Measurements from ENCODE around the gene SLC30A1.
"Not testable (repeated sequence)": the region's sequence is repeated elsewhere in the genome, so short reads cannot be mapped to it uniquely, and the experiment has no call there.

The SLC30A1 gene

GRCh38 chr1:211548321-211549091 lies 30.5 kb downstream of the SLC30A1 start:
- no peak overlapping the region for H3K27ac Mint-ChIP-seq

GRCh38 chr1:211547710-211548109 lies 31.3 kb downstream of the SLC30A1 start:
- no peaks in the 10 kb centered on the region for H3K9me3 Mint-ChIP-seq

More at GRCh38 chr1:211548321-211549091, 30.5 kb downstream of the SLC30A1 start:
- no peaks in the 10 kb centered on the region for H3K4me1 Mint-ChIP-seq
- H3K4me3 Mint-ChIP-seq, result no peak overlapping the region
- H3K27me3 Mint-ChIP-seq, result peaks cover 16% of the 10 kb centered on the region
- H3K36me3 Mint-ChIP-seq, result no peaks in the 10 kb centered on the region
- H3K9me3 Mint-ChIP-seq, result no peaks in the 10 kb centered on the region
- ATAC-seq, result no peak

GRCh38 chr1:211546543-211546942 lies 32.4 kb downstream of the SLC30A1 start:
- H3K27ac Mint-ChIP-seq, result no peak overlapping the region
- H3K9me3 Mint-ChIP-seq, result peaks cover 3% of the 10 kb centered on the region
- H3K4me3 Mint-ChIP-seq, result no peak overlapping the region
- H3K4me1 Mint-ChIP-seq, result no peaks in the 10 kb centered on the region
- H3K27me3 Mint-ChIP-seq, result peaks cover 21% of the 10 kb centered on the region
- no peak for ATAC-seq
- peaks cover 2% of the 10 kb centered on the region for H3K36me3 Mint-ChIP-seq

More at GRCh38 chr1:211547710-211548109, 31.3 kb downstream of the SLC30A1 start:
- no peak for ATAC-seq
- no peaks in the 10 kb centered on the region for H3K4me1 Mint-ChIP-seq
- no peaks in the 10 kb centered on the region for H3K36me3 Mint-ChIP-seq
- no peak overlapping the region for H3K27ac Mint-ChIP-seq
- peaks cover 11% of the 10 kb centered on the region for H3K27me3 Mint-ChIP-seq
- H3K4me3 Mint-ChIP-seq, result no peak overlapping the region

DNA sequence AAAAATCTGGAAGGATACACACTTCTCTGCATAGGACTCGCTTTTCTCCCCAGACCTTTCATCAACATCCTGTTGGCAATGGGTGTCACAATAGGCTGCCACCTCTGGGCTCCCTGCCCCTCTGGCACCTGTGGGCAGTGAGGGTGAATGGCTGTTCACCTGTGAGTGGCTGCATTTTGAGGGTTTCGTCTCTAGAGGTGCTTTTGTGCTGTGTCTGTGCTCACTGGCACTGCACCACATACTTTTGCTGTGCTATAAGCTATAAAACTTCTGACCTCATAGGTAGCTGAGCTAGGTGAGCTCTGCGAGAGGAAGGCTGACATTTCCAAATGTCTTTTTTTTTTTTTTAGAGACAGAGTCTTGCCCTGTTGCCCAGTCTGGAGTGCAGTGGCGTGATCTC lies 35.9 kb downstream of the SLC30A1 start:
- H3K4me1 Mint-ChIP-seq, result no peaks in the 10 kb centered on the region
- H3K27ac Mint-ChIP-seq, result no peak overlapping the region
- H3K36me3 Mint-ChIP-seq, result peaks cover 6% of the 10 kb centered on the region
- H3K4me3 Mint-ChIP-seq, result no peak overlapping the region
- peaks cover 15% of the 10 kb centered on the region for H3K9me3 Mint-ChIP-seq
- ATAC-seq, result no peak
- H3K27me3 Mint-ChIP-seq, result peaks cover 28% of the 10 kb centered on the region

- peaks cover 15% of the 10 kb centered on the region for H3K9me3 Mint-ChIP-seq
- H3K4me3 Mint-ChIP-seq, result no peak overlapping the region
- H3K27me3 Mint-ChIP-seq, result peaks cover 28% of the 10 kb centered on the region
- ATAC-seq, result no peak
- H3K27ac Mint-ChIP-seq, result no peak overlapping the region
- peaks cover 6% of the 10 kb centered on the region for H3K36me3 Mint-ChIP-seq
- H3K4me1 Mint-ChIP-seq, result no peaks in the 10 kb centered on the region
Measured at GRCh38 chr1:211541720-211542477, 37.1 kb downstream of the SLC30A1 start.

DNA sequence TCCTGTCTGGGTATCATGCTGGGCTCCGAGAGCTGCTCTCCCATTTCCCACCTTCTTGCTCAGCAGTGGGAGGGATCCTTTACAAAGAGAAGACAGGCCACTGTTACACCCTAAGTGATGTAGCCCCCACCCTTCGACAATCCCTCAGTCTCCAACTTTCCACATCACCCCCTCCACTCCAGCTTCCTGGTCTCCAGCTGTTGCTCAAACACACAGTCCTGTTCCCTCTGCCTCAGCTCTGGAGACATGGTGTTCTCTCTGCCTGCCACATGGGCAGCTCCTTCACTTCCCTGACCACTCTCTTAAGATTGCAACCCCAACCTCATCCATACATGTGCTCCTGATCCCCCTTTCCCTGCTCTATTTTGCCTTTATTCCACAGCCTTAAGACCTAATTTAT lies 37.7 kb downstream of the SLC30A1 start:
- Mint-ChIP-seq H3K27me3 (peaks cover 28% of the 10 kb centered on the region), H3K4me3 (no peak overlapping the region), H3K27ac (no peak overlapping the region), H3K4me1 (no peaks in the 10 kb centered on the region), H3K9me3 (peaks cover 15% of the 10 kb centered on the region), H3K36me3 (peaks cover 6% of the 10 kb centered on the region)
- ATAC-seq, result no peak

DNA sequence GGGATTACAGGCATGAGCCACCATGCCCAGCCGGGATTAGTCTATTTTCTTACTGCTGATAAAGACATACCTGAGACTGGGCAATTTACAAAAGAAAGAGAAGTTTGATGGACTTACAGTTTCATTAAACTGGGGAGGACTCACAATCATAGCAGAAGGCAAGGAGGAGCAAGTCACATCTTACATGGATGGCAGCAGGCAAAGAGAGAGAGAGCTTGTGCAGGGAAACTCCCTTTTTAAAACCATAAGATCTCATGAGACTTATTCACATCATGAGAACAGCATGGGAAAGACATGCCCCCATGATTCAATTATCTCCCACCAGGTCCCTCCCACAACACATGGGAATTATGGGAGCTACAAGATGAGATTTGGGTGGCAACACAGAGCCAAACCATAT lies 38.1 kb downstream of the SLC30A1 start:
- H3K9me3 Mint-ChIP-seq, result peaks cover 15% of the 10 kb centered on the region
- not testable (repeated sequence) for H3K27ac Mint-ChIP-seq, H3K4me1 Mint-ChIP-seq, H3K4me3 Mint-ChIP-seq, ATAC-seq, H3K36me3 Mint-ChIP-seq
- peaks cover 28% of the 10 kb centered on the region for H3K27me3 Mint-ChIP-seq

DNA sequence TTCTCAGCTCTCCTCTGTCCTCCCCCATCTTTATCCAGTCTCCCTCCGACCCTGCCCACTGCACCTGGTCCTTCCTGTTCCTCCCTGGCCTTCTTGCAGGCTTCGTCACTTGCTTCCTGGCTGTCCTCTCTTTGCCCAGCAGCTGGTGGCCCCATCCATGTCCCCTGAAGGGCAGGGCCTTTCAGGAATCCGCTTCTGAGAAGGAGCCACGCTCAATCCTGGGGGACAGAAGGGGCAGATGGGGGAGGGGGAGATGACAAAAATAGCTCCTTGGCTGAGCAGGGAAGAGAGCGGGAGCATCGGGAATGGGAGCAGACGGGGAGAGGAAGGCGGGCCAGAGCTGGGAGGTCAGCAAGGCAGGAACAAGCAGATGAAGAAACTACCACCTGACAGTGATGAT lies 40.7 kb downstream of the SLC30A1 start:
- H3K27me3 Mint-ChIP-seq, result peaks cover 16% of the 10 kb centered on the region
- H3K27ac Mint-ChIP-seq, result no peak overlapping the region
- no peak for ATAC-seq
- no peak overlapping the region for H3K4me3 Mint-ChIP-seq
- no peaks in the 10 kb centered on the region for H3K4me1 Mint-ChIP-seq
- H3K36me3 Mint-ChIP-seq, result peaks cover 6% of the 10 kb centered on the region
- H3K9me3 Mint-ChIP-seq, result peaks cover 15% of the 10 kb centered on the region

- Mint-ChIP-seq H3K4me1 (no peaks in the 10 kb centered on the region), H3K27me3 (peaks cover 13% of the 10 kb centered on the region), H3K4me3 (no peak overlapping the region), H3K9me3 (peaks cover 15% of the 10 kb centered on the region), H3K36me3 (peaks cover 6% of the 10 kb centered on the region), H3K27ac (no peak overlapping the region)
- no peak for ATAC-seq
Measured at GRCh38 chr1:211537253-211537652, 41.7 kb downstream of the SLC30A1 start.

- ATAC-seq, result no peak
- Mint-ChIP-seq H3K4me1 (no peaks in the 10 kb centered on the region), H3K36me3 (peaks cover 5% of the 10 kb centered on the region), H3K9me3 (peaks cover 12% of the 10 kb centered on the region), H3K4me3 (no peak overlapping the region), H3K27ac (no peak overlapping the region), H3K27me3 (peaks cover 7% of the 10 kb centered on the region)
Measured at GRCh38 chr1:211536606-211537005, 42.4 kb downstream of the SLC30A1 start.

GRCh38 chr1:211535346-211535745 lies 43.6 kb downstream of the SLC30A1 start:
- Mint-ChIP-seq H3K9me3 (peaks cover 3% of the 10 kb centered on the region), H3K27ac (no peak overlapping the region), H3K4me3 (no peak overlapping the region), H3K36me3 (no peaks in the 10 kb centered on the region), H3K27me3 (no peaks in the 10 kb centered on the region), H3K4me1 (no peaks in the 10 kb centered on the region)
- no peak for ATAC-seq

- no peaks in the 10 kb centered on the region for H3K4me1 Mint-ChIP-seq
- no peak overlapping the region for H3K4me3 Mint-ChIP-seq
- no peak for ATAC-seq
- no peaks in the 10 kb centered on the region for H3K9me3 Mint-ChIP-seq
- no peaks in the 10 kb centered on the region for H3K27me3 Mint-ChIP-seq
- no peaks in the 10 kb centered on the region for H3K36me3 Mint-ChIP-seq
- H3K27ac Mint-ChIP-seq, result no peak overlapping the region
Measured at GRCh38 chr1:211534545-211535291, 44.2 kb downstream of the SLC30A1 start.

- ATAC-seq, result no peak
- Mint-ChIP-seq H3K27me3 (no peaks in the 10 kb centered on the region), H3K4me3 (no peak overlapping the region), H3K9me3 (no peaks in the 10 kb centered on the region), H3K36me3 (no peaks in the 10 kb centered on the region), H3K4me1 (peaks cover 12% of the 10 kb centered on the region), H3K27ac (no peak overlapping the region)
Measured at GRCh38 chr1:211532088-211532444, 46.9 kb downstream of the SLC30A1 start.

GRCh38 chr1:211531194-211532087 lies 47.5 kb downstream of the SLC30A1 start:
- Mint-ChIP-seq H3K4me1 (peaks cover 17% of the 10 kb centered on the region), H3K36me3 (no peaks in the 10 kb centered on the region), H3K4me3 (no peak overlapping the region), H3K9me3 (no peaks in the 10 kb centered on the region), H3K27me3 (no peaks in the 10 kb centered on the region), H3K27ac (no peak overlapping the region)
- ATAC-seq, result no peak

DNA sequence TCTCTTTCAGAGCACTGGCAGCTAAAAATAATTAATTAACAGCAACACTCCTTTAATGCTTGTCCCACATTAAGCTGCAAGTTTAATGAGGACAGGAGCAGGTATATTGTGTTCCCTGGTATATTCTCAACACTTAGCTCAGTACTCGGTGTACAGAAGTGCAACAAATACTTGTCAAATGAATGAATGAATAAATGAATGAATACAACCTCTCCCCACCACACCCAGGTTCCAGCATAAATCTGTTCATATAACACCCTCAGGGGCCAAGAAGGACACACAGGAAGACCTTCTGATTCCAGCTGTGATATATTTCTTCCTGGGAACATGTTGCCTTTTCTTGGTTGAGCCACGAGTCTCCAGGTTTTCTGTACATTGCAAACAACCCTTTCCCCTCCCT lies 48.9 kb downstream of the SLC30A1 start:
- H3K36me3 Mint-ChIP-seq, result no peaks in the 10 kb centered on the region
- no peak for ATAC-seq
- H3K27ac Mint-ChIP-seq, result no peak overlapping the region
- H3K27me3 Mint-ChIP-seq, result no peaks in the 10 kb centered on the region
- H3K4me1 Mint-ChIP-seq, result peaks cover 17% of the 10 kb centered on the region
- no peak overlapping the region for H3K4me3 Mint-ChIP-seq
- H3K9me3 Mint-ChIP-seq, result no peaks in the 10 kb centered on the region

All from stimulated activated memory B cell treated with anti-CD40 and anti-IgM and Interleukin-4, amounts not matched to agents 10 μg/mL and 1 μg/mL and 100 μg/mL, for 72 hours (primary cell).